Memory B cell (primary cell): ENCODE data around the gene RNF31.
"Not testable (repeated sequence)": the region's sequence is repeated elsewhere in the genome, so short reads cannot be mapped to it uniquely, and the experiment has no call there.

ENCODE experiments used
- ATAC-seq: fragments of 150-1000 bp; cut with Tn5 transposase; 2 replicates; pipeline ENCODE4 v1.10.0; 2021; ENCODE audit warnings: low read depth, mild to moderate bottlenecking, moderate library complexity
- DNase-seq, 2 donors: peaks; one replicate each; pipeline ENCODE4 v3.0.0; 2022; ENCODE audit warnings: low spot score in 2 of 2
- H3K27ac Mint-ChIP-seq: one replicate; pipeline ENCODE4 v1.8.0; 2022; ENCODE audit warnings: mild to moderate bottlenecking, moderate library complexity, mixed read lengths
- H3K27me3 Mint-ChIP-seq: one replicate; pipeline ENCODE4 v1.8.0; 2022; ENCODE audit warnings: mixed read lengths
- H3K36me3 Mint-ChIP-seq: one replicate; pipeline ENCODE4 v1.8.0; 2022; ENCODE audit warnings: mild to moderate bottlenecking, mixed read lengths
- H3K4me1 Mint-ChIP-seq: one replicate; pipeline ENCODE4 v1.8.0; 2022; ENCODE audit warnings: mixed read lengths
- H3K4me3 Mint-ChIP-seq: one replicate; pipeline ENCODE4 v1.8.0; 2022; ENCODE audit warnings: mild to moderate bottlenecking, moderate library complexity, mixed read lengths
- H3K9me3 Mint-ChIP-seq: one replicate; pipeline ENCODE4 v1.8.0; 2022; ENCODE audit warnings: mixed read lengths

The RNF31 gene

GRCh38 chr14:24196071-24197055 lies 49.1 kb downstream of the RNF31 start:
- H3K27me3 Mint-ChIP-seq = no peaks in the 10 kb centered on the region
- peaks cover 37% of the 10 kb centered on the region for H3K4me1 Mint-ChIP-seq
- DNase-seq (no peak), ATAC-seq (peak; percentile 12)
- H3K27ac Mint-ChIP-seq = peak overlapping the region; percentile 99
- peaks cover 20% of the 10 kb centered on the region for H3K36me3 Mint-ChIP-seq
- peak overlapping the region; percentile 95 for H3K4me3 Mint-ChIP-seq
- no peaks in the 10 kb centered on the region for H3K9me3 Mint-ChIP-seq

- Mint-ChIP-seq H3K9me3 (no peaks in the 10 kb centered on the region), H3K4me3 (peak overlapping the region; percentile 95), H3K4me1 (peaks cover 38% of the 10 kb centered on the region), H3K36me3 (peaks cover 25% of the 10 kb centered on the region), H3K27me3 (no peaks in the 10 kb centered on the region), H3K27ac (peak overlapping the region; percentile 99)
- DNase-seq (no peak), ATAC-seq (no peak)
Observed at GRCh38 chr14:24197056-24197450, 49.8 kb downstream of the RNF31 start.

- ATAC-seq (no peak), DNase-seq (no peak)
- Mint-ChIP-seq H3K4me1 (peaks cover 39% of the 10 kb centered on the region), H3K36me3 (peaks cover 28% of the 10 kb centered on the region), H3K27ac (peak overlapping the region; percentile 80), H3K9me3 (peaks cover 6% of the 10 kb centered on the region), H3K4me3 (no peak overlapping the region), H3K27me3 (no peaks in the 10 kb centered on the region)
Observed at GRCh38 chr14:24198814-24199524, 51.7 kb downstream of the RNF31 start.

- H3K27ac Mint-ChIP-seq, ATAC-seq, H3K27me3 Mint-ChIP-seq, H3K9me3 Mint-ChIP-seq, H3K4me3 Mint-ChIP-seq, DNase-seq: not testable (repeated sequence)
- Mint-ChIP-seq H3K4me1 (peaks cover 36% of the 10 kb centered on the region), H3K36me3 (peaks cover 50% of the 10 kb centered on the region)
Observed at GRCh38 chr14:24202538-24202937, 55.2 kb downstream of the RNF31 start.

- H3K9me3 Mint-ChIP-seq, H3K27ac Mint-ChIP-seq, H3K27me3 Mint-ChIP-seq, DNase-seq, ATAC-seq, H3K4me3 Mint-ChIP-seq: not testable (repeated sequence)
- H3K36me3 Mint-ChIP-seq = peaks cover 52% of the 10 kb centered on the region
- peaks cover 35% of the 10 kb centered on the region for H3K4me1 Mint-ChIP-seq
Observed at GRCh38 chr14:24203249-24203886, 56.1 kb downstream of the RNF31 start.

- ATAC-seq (no peak), DNase-seq (no peak)
- H3K27ac Mint-ChIP-seq = peak overlapping the region; percentile 5
- H3K4me3 Mint-ChIP-seq = no peak overlapping the region
- H3K4me1 Mint-ChIP-seq = peaks cover 25% of the 10 kb centered on the region
- no peaks in the 10 kb centered on the region for H3K27me3 Mint-ChIP-seq
- peaks cover 6% of the 10 kb centered on the region for H3K9me3 Mint-ChIP-seq
- peaks cover 49% of the 10 kb centered on the region for H3K36me3 Mint-ChIP-seq
Observed at GRCh38 chr14:24204163-24205146, 57.2 kb downstream of the RNF31 start.

GRCh38 chr14:24206260-24207103 lies 59.2 kb downstream of the RNF31 start:
- no peak overlapping the region for H3K27ac Mint-ChIP-seq
- no peak overlapping the region for H3K4me3 Mint-ChIP-seq
- H3K27me3 Mint-ChIP-seq = no peaks in the 10 kb centered on the region
- peaks cover 50% of the 10 kb centered on the region for H3K36me3 Mint-ChIP-seq
- DNase-seq (no peak), ATAC-seq (no peak)
- peaks cover 30% of the 10 kb centered on the region for H3K4me1 Mint-ChIP-seq
- H3K9me3 Mint-ChIP-seq = peaks cover 6% of the 10 kb centered on the region

GRCh38 chr14:24207104-24207551 lies 59.8 kb downstream of the RNF31 start:
- H3K4me3 Mint-ChIP-seq = no peak overlapping the region
- no peak for DNase-seq
- H3K4me1 Mint-ChIP-seq = peaks cover 33% of the 10 kb centered on the region
- peaks cover 6% of the 10 kb centered on the region for H3K9me3 Mint-ChIP-seq
- no peaks in the 10 kb centered on the region for H3K27me3 Mint-ChIP-seq
- no peak overlapping the region for H3K27ac Mint-ChIP-seq
- ATAC-seq = no peak
- H3K36me3 Mint-ChIP-seq = peaks cover 48% of the 10 kb centered on the region

- DNase-seq (no peak), ATAC-seq (no peak)
- Mint-ChIP-seq H3K9me3 (peaks cover 6% of the 10 kb centered on the region), H3K27me3 (no peaks in the 10 kb centered on the region), H3K4me1 (peaks cover 33% of the 10 kb centered on the region), H3K27ac (no peak overlapping the region), H3K4me3 (no peak overlapping the region), H3K36me3 (peaks cover 45% of the 10 kb centered on the region)
Observed at GRCh38 chr14:24207625-24208024, 60.3 kb downstream of the RNF31 start.
